K562 (cell line): ENCODE results near the gene ACE. TPM values are rescaled to one million over a fixed set of nuclear protein-coding genes. Genes with fewer than 3 reads are reported as not detected.

Experiments
- ARHGAP35 ChIP-seq: fragments of 450-650 bp; IDR thresholded peaks from 2 replicates; pipeline ENCODE4 v1.6.1; 2018; ENCODE audit not compliant: partially characterized antibody
- BACH1 ChIP-seq: fragments of 200-800 bp; sonication (Bioruptor generic); IDR thresholded peaks from 2 replicates; pipeline ENCODE4 v1.6.1; 2016; ENCODE audit warnings: missing genetic modification characterization, missing compliant biosample characterization
- GTF2A2 ChIP-seq: IDR thresholded peaks from 2 replicates; pipeline ENCODE4 v1.6.1; 2016; ENCODE audit warnings: mild to moderate bottlenecking, missing genetic modification characterization, missing compliant biosample characterization
- HIVEP1 ChIP-seq: fragments of 250-450 bp; sonication (Bioruptor Pico); IDR thresholded peaks from 2 replicates; pipeline ENCODE4 v1.4.0; 2020; ENCODE audit warnings: mild to moderate bottlenecking
- MGA ChIP-seq: fragments of 450-650 bp; IDR thresholded peaks from 2 replicates; pipeline ENCODE4 v1.6.1; 2016; ENCODE audit warnings: mild to moderate bottlenecking, moderate library complexity
- NFXL1 ChIP-seq: fragments of 450-650 bp; formaldehyde crosslinking; IDR thresholded peaks from 2 replicates; pipeline ENCODE4 v1.4.0; 2021; ENCODE audit warnings: mild to moderate bottlenecking
- NR3C1 ChIP-seq: sonication (generic); formaldehyde crosslinking; IDR thresholded peaks from 2 replicates; pipeline ENCODE4 v1.8.1; 2022; ENCODE audit warnings: missing genetic modification reagents
- PHF8 ChIP-seq: fragments of 200-600 bp; sonication (generic); IDR thresholded peaks from 2 replicates; pipeline ENCODE4 v1.6.1; 2012; ENCODE audit warnings: mixed run types, mild to moderate bottlenecking, inconsistent platforms, low read length, moderate library complexity, borderline replicate concordance
- RFX1 ChIP-seq: fragments of 450-650 bp; IDR thresholded peaks from 2 replicates; pipeline ENCODE4 v1.6.1; 2016; ENCODE audit warnings: mild to moderate bottlenecking, moderate library complexity
- TAL1 ChIP-seq: fragments of 450-650 bp; IDR thresholded peaks from 2 replicates; pipeline ENCODE4 v1.6.1; 2016; ENCODE audit warnings: mild to moderate bottlenecking
- TSHZ1 ChIP-seq: fragments of 250-450 bp; sonication (Bioruptor Pico); IDR thresholded peaks from 2 replicates; pipeline ENCODE4 v1.4.0; 2020; ENCODE audit warnings: mild to moderate bottlenecking, moderate library complexity
- WHSC1 ChIP-seq: IDR thresholded peaks from one replicate; pipeline ENCODE4 v1.6.1; 2012; ENCODE audit warnings: low read length, control low read depth, inconsistent platforms
- ZNF445 ChIP-seq: fragments of 250-450 bp; sonication (Bioruptor Pico); IDR thresholded peaks from 2 replicates; pipeline ENCODE4 v1.4.0; 2020; ENCODE audit warnings: low read depth, mild to moderate bottlenecking, moderate library complexity
- ZNF707 ChIP-seq: fragments of 250-450 bp; sonication (Bioruptor Pico); conservative IDR thresholded peaks from 2 replicates; pipeline ENCODE4 v1.8.0; 2022; ENCODE audit warnings: inconsistent platforms, mild to moderate bottlenecking, moderate library complexity
- polyA plus RNA-seq, 8 experiments: library from polyadenylated mRNA; depleted of rRNA in 4 of 8; stranded (reverse) in 5 of 8; unstranded in 3 of 8; fragments of >200 nt; fragmentation: Nextera tagmentation in 2 of 8; fragmentation: Illumina TruSeq in 1 of 8; extraction: Ambion mirVana in 2 of 8; extraction: Trizol in 1 of 8; gene quantifications; 2 replicates each; pipeline versions ENCODE4 v1.2.1 to v1.2.3, GENCODE V29; 2011 to 2014; ENCODE audit warnings: inconsistent platforms in 1 of 8, missing spikeins in 1 of 8
- total RNA-seq, 7 experiments: library from RNA; depleted of rRNA in 6 of 7; stranded (reverse); fragments of >200 nt in 6 of 7; fragmentation: Illumina TruSeq in 2 of 7; extraction: Trizol in 2 of 7; gene quantifications; 2 replicates each; pipeline versions ENCODE4 v1.2.1 to v1.2.3, GENCODE V29; 2011 to 2021; ENCODE audit warnings: low replicate concordance in 1 of 7

Gene ACE
- total and polyA plus RNA-seq, 9 of the 15 experiments (the other 6 are each of a cell fraction or from before 2014, with no cell fraction given) = 0.07 to 2.5 (median 0.47) TPM; not detected in 1

- TF ChIP-seq TSHZ1 (CRISPR knock-in tag) (peak; percentile 85), RFX1 (no peak), ZNF707 (CRISPR knock-in tag) (peak; percentile 65), NR3C1 (no peak), MGA (no peak), PHF8 (no peak), GTF2A2 (tag) (peak; percentile 91), WHSC1 (no peak), ZNF445 (CRISPR knock-in tag) (peak; percentile 59; the same call in 1 of the 2 replicates), BACH1 (tag) (no peak; the same call in 1 of the 2 replicates), TAL1 (no peak), NFXL1 (CRISPR knock-in tag) (peak; percentile 85), ARHGAP35 (no peak), HIVEP1 (0 out of 2 replicates have a peak, but pooled peaks have one; percentile 55)
Measured at GRCh38 chr17:63460018-63460417, 16.8 kb upstream of the ACE start (continued).
